Astrocyte (in vitro differentiated cells and primary cell): Measurements from ENCODE around the gene PADI6.

Source experiments
- CTCF ChIP-seq: IDR thresholded peaks from 2 replicates; pipeline ENCODE4 v1.5.1; 2011; ENCODE audit warnings: low read depth, mild to moderate bottlenecking, inconsistent platforms, low read length, moderate library complexity; ENCODE audit not compliant: insufficient read depth
- EZH2 ChIP-seq: IDR thresholded peaks from 2 replicates; pipeline ENCODE4 v1.6.1; 2012; ENCODE audit warnings: mild to moderate bottlenecking, low read length, inconsistent platforms; ENCODE audit not compliant: insufficient read depth

- no peak for TF ChIP-seq CTCF
- TF ChIP-seq EZH2, result no peak
These were observed 38.9 kb upstream of the PADI6 start for GRCh38 chr1:17333081-17333480.
